NCI-H2171 treated with DMSO at 0.1 percent for 48 hours (cell line): ENCODE measurements around the gene PGAM1.
"Not testable (repeated sequence)": the region's sequence is repeated elsewhere in the genome, so short reads cannot be mapped to it uniquely, and the experiment has no call there.

Source experiments
- DNase-seq: peaks from one replicate; lab custom pipeline; 2025; lab: John Stamatoyannopoulos, UW

Gene PGAM1

GRCh38 chr10:97456686-97457065, 30.7 kb downstream of the PGAM1 start:
- no peak for DNase-seq

GRCh38 chr10:97459111-97459510, 33.1 kb downstream of the PGAM1 start:
- DNase-seq: no peak

DNA sequence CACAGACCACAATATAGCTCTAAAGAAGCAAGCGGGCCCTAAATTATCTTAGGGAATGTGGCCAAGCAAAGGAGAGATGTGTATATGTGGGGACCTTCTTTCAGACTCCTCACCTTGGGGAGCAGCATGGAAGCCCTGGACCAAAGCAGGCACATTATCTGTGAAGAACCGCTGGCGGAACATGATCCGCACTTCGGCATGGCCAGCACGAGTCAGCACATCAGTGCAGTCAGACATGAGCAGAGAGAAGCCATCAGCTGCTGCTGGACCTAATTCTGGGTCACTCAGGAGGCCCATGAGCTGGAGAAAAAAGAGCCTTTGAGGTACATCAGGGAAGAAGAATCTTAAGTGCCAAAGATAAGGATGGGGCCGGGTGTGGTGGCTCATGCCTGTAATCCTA, 33.9 kb downstream of the PGAM1 start:
- no peak for DNase-seq

- DNase-seq: no peak
These were observed 36.3 kb downstream of the PGAM1 start for GRCh38 chr10:97462309-97462708.

- DNase-seq: peak; percentile 54
These were observed 37.6 kb downstream of the PGAM1 start for GRCh38 chr10:97463363-97464132.

DNA sequence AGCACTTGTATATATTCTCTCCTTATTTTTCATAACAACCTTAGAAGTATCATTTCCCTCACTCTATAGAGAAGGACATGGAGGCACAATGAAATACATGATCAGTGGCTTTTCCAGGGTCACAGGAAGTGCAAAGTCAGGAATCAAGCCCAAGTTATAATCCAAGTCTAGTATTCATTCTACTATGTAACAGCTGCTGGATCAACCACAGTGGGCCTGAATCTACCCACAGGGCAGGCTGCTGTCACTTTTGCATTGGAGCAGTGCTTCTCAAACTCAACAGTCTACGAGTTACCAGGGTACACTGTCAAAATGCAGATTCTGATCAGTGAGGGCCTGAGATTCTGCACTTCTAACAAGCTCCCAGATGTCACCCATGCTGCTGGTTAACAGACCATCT, 38.2 kb downstream of the PGAM1 start:
- no peak for DNase-seq

GRCh38 chr10:97465982-97466381, 40.0 kb downstream of the PGAM1 start:
- no peak for DNase-seq

GRCh38 chr10:97466755-97467154, 40.8 kb downstream of the PGAM1 start:
- DNase-seq: no peak

- peak; percentile 27 for DNase-seq
These were observed 42.2 kb downstream of the PGAM1 start for GRCh38 chr10:97468162-97468561.

- not testable (repeated sequence) for DNase-seq
These were observed 42.8 kb downstream of the PGAM1 start for GRCh38 chr10:97468781-97469180.

GRCh38 chr10:97474918-97475317, 48.9 kb downstream of the PGAM1 start:
- no peak for DNase-seq

GRCh38 chr10:97475936-97476594, 50.1 kb downstream of the PGAM1 start:
- no peak for DNase-seq

- not testable (repeated sequence) for DNase-seq
These were observed 53.4 kb downstream of the PGAM1 start for GRCh38 chr10:97479410-97479809.

- no peak for DNase-seq
These were observed 53.9 kb downstream of the PGAM1 start for GRCh38 chr10:97479939-97480338.

DNA sequence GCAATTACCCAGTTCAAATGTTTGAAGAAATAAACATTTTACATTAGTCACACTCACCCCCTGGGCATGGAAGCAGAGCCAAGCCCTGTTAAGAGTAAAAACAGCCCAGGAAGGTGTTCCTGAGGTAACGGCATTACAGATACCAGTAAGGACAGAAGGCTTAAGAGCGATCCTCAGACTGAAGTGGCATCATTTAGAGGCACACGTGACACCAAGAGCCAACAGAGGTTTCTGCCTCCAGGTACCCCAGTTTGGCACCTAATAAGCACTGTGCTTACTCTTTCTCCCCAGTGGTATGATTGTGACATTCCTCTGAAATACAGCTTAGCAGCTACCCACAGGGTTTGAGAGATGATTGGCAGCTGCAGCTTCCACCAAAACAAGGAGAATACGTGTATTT, 55.1 kb downstream of the PGAM1 start:
- no peak for DNase-seq

DNA sequence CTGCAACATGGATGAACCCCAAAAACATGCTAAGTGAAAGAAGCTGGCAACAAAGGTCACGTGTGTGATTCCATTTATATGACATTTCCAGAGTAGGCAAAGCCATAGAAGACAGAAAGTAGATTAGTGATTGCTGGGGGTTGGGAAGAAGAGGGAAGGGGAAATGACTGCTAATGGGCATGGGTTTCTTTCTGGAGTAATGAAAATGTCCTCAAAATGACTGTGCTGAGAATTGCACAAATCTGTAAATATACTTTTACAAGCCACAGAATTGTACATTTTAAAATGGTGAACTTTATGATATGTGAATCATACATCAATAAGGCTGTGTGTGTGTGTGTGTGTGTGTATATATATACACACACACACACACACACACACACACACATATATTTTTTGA, 56.4 kb downstream of the PGAM1 start:
- no peak for DNase-seq
